Measurements from ENCODE around the gene MYT1. TPM values are rescaled to one million over a fixed set of nuclear protein-coding genes. Genes with fewer than 3 reads are reported as not detected.
"Not testable (repeated sequence)": the region's sequence is repeated elsewhere in the genome, so short reads cannot be mapped to it uniquely, and the experiment has no call there.

Gene MYT1
- total RNA-seq, 1 experiment from 2014 or later = not detected

DNA sequence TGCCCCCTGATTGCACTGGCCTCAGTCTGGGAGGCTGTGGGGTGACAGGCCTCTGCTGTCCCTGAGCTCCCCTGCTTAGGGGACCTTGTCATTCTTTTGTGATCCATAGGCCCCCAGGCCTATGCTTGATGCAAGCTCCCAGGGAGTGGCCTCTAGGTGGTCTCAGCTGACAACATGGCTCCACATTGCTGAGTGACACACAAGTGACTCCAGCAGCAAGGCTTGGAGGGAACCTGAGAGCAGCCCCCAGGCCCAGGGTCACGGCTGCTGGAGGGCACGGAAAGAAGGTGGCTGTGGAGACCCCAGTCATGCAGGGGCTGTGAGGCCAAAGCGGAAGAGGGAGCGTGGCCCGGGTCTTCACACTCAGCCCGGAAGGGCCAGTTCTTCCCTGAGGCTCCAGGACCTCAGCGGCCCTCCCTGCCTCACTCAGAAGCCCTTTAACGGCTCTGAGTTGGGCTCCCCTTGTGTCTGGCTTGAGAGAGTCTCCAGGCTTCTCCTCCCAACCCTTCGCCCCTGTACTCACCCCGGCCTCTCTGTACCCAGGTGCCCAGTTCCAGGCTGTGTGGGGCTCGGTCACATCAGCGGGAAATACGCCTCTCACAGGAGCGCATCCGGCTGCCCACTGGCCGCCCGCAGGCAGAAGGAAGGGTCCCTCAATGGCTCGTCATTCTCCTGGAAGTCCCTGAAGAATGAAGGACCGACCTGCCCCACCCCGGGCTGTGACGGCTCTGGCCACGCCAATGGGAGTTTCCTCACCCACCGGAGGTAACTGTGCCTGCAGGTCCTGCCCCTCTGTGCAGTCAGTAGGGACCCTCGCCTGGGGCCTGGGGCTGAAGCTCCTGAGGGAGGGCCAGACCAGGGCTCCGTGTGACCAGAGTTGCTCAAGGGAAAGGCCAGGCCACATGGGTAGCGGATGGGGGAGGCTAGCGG lies 67.6 kb downstream of the MYT1 start:
- Mint-ChIP-seq H3K4me3 (ENCODE audit: unreplicated experiment) (no peak overlapping the region), H3K9me3 (ENCODE audit: unreplicated experiment) (no peaks in the 10 kb centered on the region), H3K27me3 (ENCODE audit: insufficient read depth, unreplicated experiment) (peaks cover 20% of the 10 kb centered on the region), H3K36me3 (ENCODE audit: insufficient read depth, unreplicated experiment) (no peaks in the 10 kb centered on the region), H3K27ac (ENCODE audit: low read depth, unreplicated experiment) (no peak overlapping the region), H3K4me1 (ENCODE audit: insufficient read depth, unreplicated experiment) (no peaks in the 10 kb centered on the region)
- ChIA-PET POLR2A (no interaction called here), CTCF (no interaction called here)
- TF ChIP-seq CTCF (IDR thresholded peaks at IDR 0.05; ENCODE audit: unreplicated experiment) = no peak
- intact Hi-C loops (cut with micrococcal nuclease) = no loop called here
- BruUV-seq (replicated peaks) = no TSS peak
- DNase-seq (ENCODE audit: unreplicated experiment) = no peak

- H3K4me1 Mint-ChIP-seq (ENCODE audit: insufficient read depth, unreplicated experiment) = no peaks in the 10 kb centered on the region
- H3K9me3 Mint-ChIP-seq (ENCODE audit: unreplicated experiment) = no peaks in the 10 kb centered on the region
- no TSS peak for BruUV-seq (replicated peaks)
- CTCF ChIA-PET = no interaction called here
- no peak overlapping the region for H3K4me3 Mint-ChIP-seq (ENCODE audit: unreplicated experiment)
- no peaks in the 10 kb centered on the region for H3K36me3 Mint-ChIP-seq (ENCODE audit: insufficient read depth, unreplicated experiment)
- no peak for DNase-seq (ENCODE audit: unreplicated experiment)
- H3K27ac Mint-ChIP-seq (ENCODE audit: low read depth, unreplicated experiment) = no peak overlapping the region
- TF ChIP-seq CTCF (IDR thresholded peaks at IDR 0.05; ENCODE audit: unreplicated experiment) = no peak
- peaks cover 21% of the 10 kb centered on the region for H3K27me3 Mint-ChIP-seq (ENCODE audit: insufficient read depth, unreplicated experiment)
- intact Hi-C loops (cut with micrococcal nuclease) = no loop called here
- POLR2A ChIA-PET = no interaction called here
Measured at GRCh38 chr20:64232794-64233193, 68.5 kb downstream of the MYT1 start.

GRCh38 chr20:64233725-64234124 lies 69.5 kb downstream of the MYT1 start:
- Mint-ChIP-seq H3K9me3 (ENCODE audit: unreplicated experiment) (no peaks in the 10 kb centered on the region), H3K4me3 (ENCODE audit: unreplicated experiment) (no peak overlapping the region), H3K27ac (ENCODE audit: low read depth, unreplicated experiment) (no peak overlapping the region), H3K4me1 (ENCODE audit: insufficient read depth, unreplicated experiment) (no peaks in the 10 kb centered on the region), H3K36me3 (ENCODE audit: insufficient read depth, unreplicated experiment) (no peaks in the 10 kb centered on the region), H3K27me3 (ENCODE audit: insufficient read depth, unreplicated experiment) (peaks cover 30% of the 10 kb centered on the region)
- ChIA-PET CTCF (interaction anchor here (0.9 kb wide), 1 partner anchor 12 kb away, joined by 3 read pairs; no protein-coding TSS in a partner anchor), POLR2A (interaction anchor here (0.9 to 1.0 kb wide), 2 partner anchors 18 to 20 kb away, joined by 3 read pairs; no protein-coding TSS in a partner anchor)
- no peak for DNase-seq (ENCODE audit: unreplicated experiment)
- intact Hi-C loops (cut with micrococcal nuclease) = no loop called here
- no peak for TF ChIP-seq CTCF (IDR thresholded peaks at IDR 0.05; ENCODE audit: unreplicated experiment)
- BruUV-seq (replicated peaks) = no TSS peak

DNA sequence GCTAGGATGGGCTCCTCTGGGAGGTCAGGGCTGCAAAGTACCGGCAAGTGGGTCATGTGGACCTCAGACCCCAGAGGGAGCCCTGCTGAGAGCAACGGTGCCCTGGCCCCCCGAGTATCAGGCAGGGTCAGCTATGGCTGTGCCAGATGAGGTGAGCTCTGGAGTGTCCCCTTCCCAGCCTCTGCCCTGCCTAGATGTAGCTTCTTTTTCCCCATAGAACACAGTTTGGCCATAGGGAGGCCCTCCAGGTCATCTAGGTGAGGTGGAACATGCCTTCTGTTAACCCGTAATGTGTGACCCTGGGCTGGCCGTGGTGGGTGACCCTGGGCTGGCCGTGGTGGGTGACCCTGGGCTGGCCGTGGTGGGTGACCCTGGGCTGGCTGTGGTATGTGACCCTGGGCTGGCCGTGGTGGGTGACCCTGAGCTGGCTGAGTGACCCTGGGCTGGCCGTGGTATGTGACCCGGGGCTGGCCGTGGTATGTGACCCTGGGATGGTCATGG lies 70.1 kb downstream of the MYT1 start:
- H3K4me1 Mint-ChIP-seq (ENCODE audit: insufficient read depth, unreplicated experiment) = no peaks in the 10 kb centered on the region
- DNase-seq (ENCODE audit: unreplicated experiment) = no peak
- no peak for TF ChIP-seq CTCF (IDR thresholded peaks at IDR 0.05; ENCODE audit: unreplicated experiment)
- POLR2A ChIA-PET = interaction anchor here (0.9 to 1.0 kb wide), 2 partner anchors 18 to 19 kb away, joined by 3 read pairs; no protein-coding TSS in a partner anchor
- H3K27me3 Mint-ChIP-seq (ENCODE audit: insufficient read depth, unreplicated experiment) = peaks cover 31% of the 10 kb centered on the region
- CTCF ChIA-PET = interaction anchor here (0.9 kb wide), 1 partner anchor 12 kb away, joined by 3 read pairs; no protein-coding TSS in a partner anchor
- intact Hi-C loops (cut with micrococcal nuclease) = no loop called here
- H3K36me3 Mint-ChIP-seq (ENCODE audit: insufficient read depth, unreplicated experiment) = no peaks in the 10 kb centered on the region
- H3K9me3 Mint-ChIP-seq (ENCODE audit: unreplicated experiment) = no peaks in the 10 kb centered on the region
- H3K4me3 Mint-ChIP-seq (ENCODE audit: unreplicated experiment) = no peak overlapping the region
- BruUV-seq (replicated peaks) = no TSS peak
- no peak overlapping the region for H3K27ac Mint-ChIP-seq (ENCODE audit: low read depth, unreplicated experiment)

DNA sequence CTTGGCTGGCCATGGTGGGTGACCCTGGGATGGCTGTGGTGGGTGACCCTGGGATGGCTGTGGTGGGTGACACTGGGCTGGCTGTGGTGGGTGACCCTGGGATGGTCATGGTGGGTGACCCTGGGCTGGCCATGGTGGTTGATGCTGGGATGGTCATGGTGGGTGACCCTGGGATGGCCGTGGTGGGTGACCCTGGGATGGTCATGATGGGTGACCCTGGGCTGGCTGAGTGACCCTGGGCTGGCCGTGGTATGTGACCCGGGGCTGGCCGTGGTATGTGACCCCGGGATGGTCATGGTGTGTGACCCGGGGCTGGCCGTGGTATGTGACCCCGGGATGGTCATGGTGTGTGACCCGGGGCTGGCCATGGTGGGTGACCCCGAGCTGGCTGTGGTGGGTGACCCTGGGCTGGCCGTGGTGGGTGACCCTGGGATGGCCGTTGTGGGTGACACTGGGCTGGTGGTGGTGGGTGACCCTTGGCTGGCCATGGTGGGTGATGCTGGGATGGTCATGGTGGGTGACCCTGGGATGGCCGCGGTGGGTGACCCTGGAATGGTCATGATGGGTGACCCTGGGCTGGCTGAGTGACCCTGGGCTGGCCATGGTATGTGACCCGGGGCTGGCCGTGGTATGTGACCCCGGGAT lies 70.8 kb downstream of the MYT1 start:
- H3K4me3 Mint-ChIP-seq (ENCODE audit: unreplicated experiment); H3K4me1 Mint-ChIP-seq (ENCODE audit: insufficient read depth, unreplicated experiment); DNase-seq (ENCODE audit: unreplicated experiment); H3K27ac Mint-ChIP-seq (ENCODE audit: low read depth, unreplicated experiment); H3K9me3 Mint-ChIP-seq (ENCODE audit: unreplicated experiment); BruUV-seq (replicated peaks); intact Hi-C loops (cut with micrococcal nuclease); CTCF ChIA-PET; POLR2A ChIA-PET; H3K36me3 Mint-ChIP-seq (ENCODE audit: insufficient read depth, unreplicated experiment): not testable (repeated sequence)
- peaks cover 25% of the 10 kb centered on the region for H3K27me3 Mint-ChIP-seq (ENCODE audit: insufficient read depth, unreplicated experiment)

All from MCF 10A (cell line).